Measurements from ENCODE around the gene PAX7. TPM values are rescaled to one million over a fixed set of nuclear protein-coding genes. Genes with fewer than 3 reads are reported as not detected.

The PAX7 gene
- total and polyA plus RNA-seq, 8 donors, result not detected

GRCh38 chr1:18644446-18644845 is 13.8 kb downstream of the PAX7 start:
- Histone ChIP-seq H3K27ac (no peak overlapping the region), H3K36me3 (no peaks in the 10 kb centered on the region), H3K27me3 (peaks cover 79 to 100% (median 98%) of the 10 kb centered on the region in 3 donors), H3K9me3 (no peaks in the 10 kb centered on the region), H3K4me1 (peaks cover 5 to 69% (median 40%) of the 10 kb centered on the region in 4 donors), H3K4me3 (no peak overlapping the region)
- intact Hi-C loops (cut with DNase I; ENCODE audit: low total_unique reads), result no loop called here
- TF ChIP-seq POLR2A (IDR thresholded peaks at IDR 0.05), result no peak
- TF ChIP-seq POLR2AphosphoS5 (IDR thresholded peaks at IDR 0.05), result no peak
- no peak for TF ChIP-seq EP300 (IDR thresholded peaks at IDR 0.05)
- TF ChIP-seq CTCF (IDR thresholded peaks at IDR 0.05), result no peak
- no peak for DNase-seq
- 1 to 14% (median 6%) methylated on average over 5 of the region's 5 CpGs for WGBS, 5 donors

GRCh38 chr1:18644973-18645746 is 14.5 kb downstream of the PAX7 start:
- 1 to 6% (median 3%) methylated on average over 45 to 46 of the region's 46 CpGs for WGBS, 5 donors
- Histone ChIP-seq H3K27ac (no peak overlapping the region), H3K27me3 (peaks cover 72 to 100% (median 97%) of the 10 kb centered on the region in 3 donors), H3K36me3 (no peaks in the 10 kb centered on the region), H3K4me1 (peaks cover 5 to 63% (median 38%) of the 10 kb centered on the region in 4 donors), H3K9me3 (no peaks in the 10 kb centered on the region), H3K4me3 (no peak overlapping the region)
- intact Hi-C loops (cut with DNase I; ENCODE audit: low total_unique reads), result no loop called here
- DNase-seq, result peak in 1 of 2 donors; percentile 18
- no peak for TF ChIP-seq POLR2AphosphoS5 (IDR thresholded peaks at IDR 0.05)
- no peak for TF ChIP-seq CTCF (IDR thresholded peaks at IDR 0.05)
- TF ChIP-seq POLR2A (IDR thresholded peaks at IDR 0.05), result no peak
- no peak for TF ChIP-seq EP300 (IDR thresholded peaks at IDR 0.05)

GRCh38 chr1:18645747-18646090 is 15.1 kb downstream of the PAX7 start:
- H3K9me3 ChIP-seq, result no peaks in the 10 kb centered on the region
- no peaks in the 10 kb centered on the region for H3K36me3 ChIP-seq
- TF ChIP-seq CTCF (IDR thresholded peaks at IDR 0.05) (no peak), POLR2A (IDR thresholded peaks at IDR 0.05) (no peak), POLR2AphosphoS5 (IDR thresholded peaks at IDR 0.05) (no peak)
- intact Hi-C loops (cut with DNase I; ENCODE audit: low total_unique reads), result no loop called here
- WGBS, 5 donors, result 5 to 11% (median 6%) methylated on average over 10 of the region's 10 CpGs
- H3K4me3 ChIP-seq, result no peak overlapping the region
- no peak for DNase-seq
- peaks cover 5 to 57% (median 36%) of the 10 kb centered on the region in 4 donors for H3K4me1 ChIP-seq
- no peak overlapping the region for H3K27ac ChIP-seq
- H3K27me3 ChIP-seq, result peaks cover 66 to 100% (median 97%) of the 10 kb centered on the region in 3 donors

GRCh38 chr1:18646091-18646785 is 15.6 kb downstream of the PAX7 start:
- 3 to 8% (median 6%) methylated on average over 26 to 35 of the region's 35 CpGs for WGBS, 5 donors
- Histone ChIP-seq H3K9me3 (no peaks in the 10 kb centered on the region), H3K27ac (no peak overlapping the region), H3K27me3 (peaks cover 61 to 100% (median 94%) of the 10 kb centered on the region in 3 donors), H3K4me1 (peaks cover 5 to 52% (median 30%) of the 10 kb centered on the region in 4 donors), H3K4me3 (peak overlapping the region; percentile 35 to 50 (median 37)), H3K36me3 (no peaks in the 10 kb centered on the region)
- intact Hi-C loops (cut with DNase I; ENCODE audit: low total_unique reads), result no loop called here
- no peak for TF ChIP-seq CTCF (IDR thresholded peaks at IDR 0.05)
- no peak for TF ChIP-seq POLR2A (IDR thresholded peaks at IDR 0.05)
- TF ChIP-seq POLR2AphosphoS5 (IDR thresholded peaks at IDR 0.05), result no peak
- no peak for TF ChIP-seq EP300 (IDR thresholded peaks at IDR 0.05)
- peak in 1 of 2 donors; percentile 35 for DNase-seq
